ENCODE data around the gene TNFRSF8. TPM values are rescaled to one million over a fixed set of nuclear protein-coding genes. Genes with fewer than 3 reads are reported as not detected.

The TNFRSF8 gene
- polyA plus RNA-seq, 1 of the 3 experiments (the other 2 are of a cell fraction) = 0.07 TPM

DNA sequence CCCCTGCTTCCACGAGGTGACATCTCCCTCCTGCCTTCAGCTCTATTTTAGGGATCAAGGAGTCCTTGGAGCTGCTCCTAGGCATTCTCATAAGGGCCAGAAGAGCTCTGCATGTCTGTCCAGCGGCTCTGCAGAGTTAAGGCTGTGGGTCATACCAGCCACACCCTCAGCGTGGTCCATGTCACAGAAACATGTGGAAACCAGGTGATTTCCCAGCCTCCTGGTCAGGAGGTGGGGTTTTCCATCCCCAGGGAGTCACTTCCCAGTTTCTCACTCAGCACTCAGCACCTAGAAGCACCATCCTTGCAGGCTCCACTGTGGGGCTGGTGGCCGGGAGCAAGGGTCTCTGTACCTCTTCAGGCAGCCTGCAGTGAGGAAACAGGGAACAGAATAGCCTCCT lies 102.2 kb downstream of the TNFRSF8 start:
- Histone ChIP-seq H3K36me3 (replicated peaks in 1 of 2; ENCODE audit: control insufficient read depth in 1 of 2, insufficient read depth in 2 of 2, low read length in 1 of 2) (no peaks in the 10 kb centered on the region), H3K4me3 (ENCODE audit: low read depth in 2 of 2, low read length in 1 of 2) (no peak overlapping the region), H3K9me3 (no peaks in the 10 kb centered on the region), H3K79me2 (ENCODE audit: insufficient read depth) (no peaks in the 10 kb centered on the region), H3K9me2 (no peaks in the 10 kb centered on the region), H2AFZ (ENCODE audit: low read depth) (no peak overlapping the region), H3K27me3 (ENCODE audit: insufficient read depth) (peaks cover 15% of the 10 kb centered on the region), H3F3A (replicated peaks; ENCODE audit: insufficient read depth) (no peaks in the 10 kb centered on the region), H3K27ac (ENCODE audit: low read depth in 2 of 2, low read length in 1 of 2) (no peak overlapping the region), H3K9ac (no peak overlapping the region), H3K4me2 (no peak overlapping the region), H4K20me1 (ENCODE audit: insufficient read depth) (no peaks in the 10 kb centered on the region), H3K4me1 (ENCODE audit: control insufficient read depth in 1 of 2, insufficient read depth in 2 of 2, low read depth in 1 of 2, low read length in 1 of 2) (peaks cover 0 to 8% of the 10 kb centered on the region in 2 experiments; a peak in 1 of 4 replicates)
- ChIA-PET POLR2A (no interaction called here), CTCF (interaction anchor here (1.3 to 6.2 kb wide), 3 partner anchors 17 to 44 kb away, joined by 3 to 37 read pairs (median 5); no protein-coding TSS in a partner anchor)
- 80% methylated on average over 1 of the region's 4 CpGs for WGBS (ENCODE audit: low lambda C conversion rate)
- TF ChIP-seq, protein P1, sequence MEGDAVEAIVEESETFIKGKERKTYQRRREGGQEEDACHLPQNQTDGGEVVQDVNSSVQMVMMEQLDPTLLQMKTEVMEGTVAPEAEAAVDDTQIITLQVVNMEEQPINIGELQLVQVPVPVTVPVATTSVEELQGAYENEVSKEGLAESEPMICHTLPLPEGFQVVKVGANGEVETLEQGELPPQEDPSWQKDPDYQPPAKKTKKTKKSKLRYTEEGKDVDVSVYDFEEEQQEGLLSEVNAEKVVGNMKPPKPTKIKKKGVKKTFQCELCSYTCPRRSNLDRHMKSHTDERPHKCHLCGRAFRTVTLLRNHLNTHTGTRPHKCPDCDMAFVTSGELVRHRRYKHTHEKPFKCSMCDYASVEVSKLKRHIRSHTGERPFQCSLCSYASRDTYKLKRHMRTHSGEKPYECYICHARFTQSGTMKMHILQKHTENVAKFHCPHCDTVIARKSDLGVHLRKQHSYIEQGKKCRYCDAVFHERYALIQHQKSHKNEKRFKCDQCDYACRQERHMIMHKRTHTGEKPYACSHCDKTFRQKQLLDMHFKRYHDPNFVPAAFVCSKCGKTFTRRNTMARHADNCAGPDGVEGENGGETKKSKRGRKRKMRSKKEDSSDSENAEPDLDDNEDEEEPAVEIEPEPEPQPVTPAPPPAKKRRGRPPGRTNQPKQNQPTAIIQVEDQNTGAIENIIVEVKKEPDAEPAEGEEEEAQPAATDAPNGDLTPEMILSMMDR (IDR thresholded peaks at IDR 0.05) = no peak
- TF ChIP-seq GABPA (IDR thresholded peaks at IDR 0.05; ENCODE audit: low read depth) = no peak
- no peak for TF ChIP-seq TCF12 (IDR thresholded peaks at IDR 0.05)
- no peak for DNase-seq

DNA sequence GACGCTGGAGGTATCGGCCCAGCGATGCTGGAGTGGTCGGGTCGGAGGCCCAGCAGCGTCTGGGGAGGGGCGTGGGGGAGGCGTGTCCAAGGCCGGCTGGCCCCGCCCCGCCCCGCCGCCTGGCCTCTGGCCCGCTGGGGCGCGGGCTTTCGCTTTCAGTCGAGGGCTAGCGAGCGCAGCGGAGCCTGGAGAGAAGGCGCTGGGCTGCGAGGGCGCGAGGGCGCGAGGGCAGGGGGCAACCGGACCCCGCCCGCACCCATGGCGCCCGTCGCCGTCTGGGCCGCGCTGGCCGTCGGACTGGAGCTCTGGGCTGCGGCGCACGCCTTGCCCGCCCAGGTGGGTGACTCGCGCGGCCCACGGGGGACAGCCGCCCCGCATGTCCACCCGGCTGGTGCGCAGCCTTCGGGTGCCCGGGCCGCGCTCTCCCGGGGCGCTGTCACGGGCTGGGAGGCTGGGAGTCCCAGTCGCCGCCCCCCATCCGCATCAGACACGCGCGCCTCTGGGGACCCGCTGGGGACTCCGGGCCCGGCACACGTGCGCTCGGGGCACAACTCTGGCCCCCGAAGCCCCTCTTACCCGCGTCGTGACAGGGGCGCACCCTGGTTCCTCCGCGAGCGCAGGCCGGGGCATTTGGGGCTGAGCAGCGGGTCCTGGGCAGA lies 103.9 kb downstream of the TNFRSF8 start, which contains the start of gene TNFRSF1B:
Gene TNFRSF1B, plus strand, starts transcription at position 158 of the 659 bp plus-strand sequence. Its CDS starts 101 bp downstream, at position 259.
- TF ChIP-seq, protein P2, sequence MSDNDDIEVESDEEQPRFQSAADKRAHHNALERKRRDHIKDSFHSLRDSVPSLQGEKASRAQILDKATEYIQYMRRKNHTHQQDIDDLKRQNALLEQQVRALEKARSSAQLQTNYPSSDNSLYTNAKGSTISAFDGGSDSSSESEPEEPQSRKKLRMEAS (IDR thresholded peaks at IDR 0.05; ENCODE audit: low read depth) = peak; percentile 73
- TF ChIP-seq, protein P3, sequence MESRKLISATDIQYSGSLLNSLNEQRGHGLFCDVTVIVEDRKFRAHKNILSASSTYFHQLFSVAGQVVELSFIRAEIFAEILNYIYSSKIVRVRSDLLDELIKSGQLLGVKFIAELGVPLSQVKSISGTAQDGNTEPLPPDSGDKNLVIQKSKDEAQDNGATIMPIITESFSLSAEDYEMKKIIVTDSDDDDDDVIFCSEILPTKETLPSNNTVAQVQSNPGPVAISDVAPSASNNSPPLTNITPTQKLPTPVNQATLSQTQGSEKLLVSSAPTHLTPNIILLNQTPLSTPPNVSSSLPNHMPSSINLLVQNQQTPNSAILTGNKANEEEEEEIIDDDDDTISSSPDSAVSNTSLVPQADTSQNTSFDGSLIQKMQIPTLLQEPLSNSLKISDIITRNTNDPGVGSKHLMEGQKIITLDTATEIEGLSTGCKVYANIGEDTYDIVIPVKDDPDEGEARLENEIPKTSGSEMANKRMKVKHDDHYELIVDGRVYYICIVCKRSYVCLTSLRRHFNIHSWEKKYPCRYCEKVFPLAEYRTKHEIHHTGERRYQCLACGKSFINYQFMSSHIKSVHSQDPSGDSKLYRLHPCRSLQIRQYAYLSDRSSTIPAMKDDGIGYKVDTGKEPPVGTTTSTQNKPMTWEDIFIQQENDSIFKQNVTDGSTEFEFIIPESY (IDR thresholded peaks at IDR 0.05; ENCODE audit: borderline replicate concordance, low read depth) = no peak
- Histone ChIP-seq H3K4me1 (ENCODE audit: control insufficient read depth in 1 of 2, insufficient read depth in 2 of 2, low read depth in 1 of 2, low read length in 1 of 2) (peaks cover 0 to 5% of the 10 kb centered on the region in 2 experiments; a peak in 1 of 4 replicates), H3K27ac (ENCODE audit: low read depth in 2 of 2, low read length in 1 of 2) (no peak within 1 kb of the TSS), H3F3A (replicated peaks; ENCODE audit: insufficient read depth) (no peaks in the 10 kb centered on the region), H3K36me3 (replicated peaks in 1 of 2; ENCODE audit: control insufficient read depth in 1 of 2, insufficient read depth in 2 of 2, low read length in 1 of 2) (no peaks in the 10 kb centered on the region), H3K4me3 (ENCODE audit: low read depth in 2 of 2, low read length in 1 of 2) (peak within 1 kb of the TSS; percentile 39 to 52), H3K9me3 (no peaks in the 10 kb centered on the region), H3K9ac (no peak within 1 kb of the TSS), H3K27me3 (ENCODE audit: insufficient read depth) (peaks cover 15% of the 10 kb centered on the region), H2AFZ (ENCODE audit: low read depth) (no peak within 1 kb of the TSS), H4K20me1 (ENCODE audit: insufficient read depth) (no peaks in the 10 kb centered on the region), H3K79me2 (ENCODE audit: insufficient read depth) (no peaks in the 10 kb centered on the region), H3K9me2 (no peaks in the 10 kb centered on the region), H3K4me2 (peak within 1 kb of the TSS; percentile 73)
- 3% methylated on average over 21 of the region's 79 CpGs for WGBS (ENCODE audit: low lambda C conversion rate)
- peak; percentile 91 for DNase-seq
- ChIA-PET POLR2A (no interaction called here), CTCF (interaction anchor here (1.2 to 6.2 kb wide), 2 partner anchors 18 to 42 kb away, joined by 3 to 37 read pairs; no protein-coding TSS in a partner anchor)
